Measurements from ENCODE around the gene RRP12. TPM values are rescaled to one million over a fixed set of nuclear protein-coding genes. Genes with fewer than 3 reads are reported as not detected.
A peak's percentile ranks its signal among the peaks of the same experiment; 100 is the strongest.

Gene RRP12
- total RNA-seq, 1 donor from 2014 or later = 42.4 TPM

DNA sequence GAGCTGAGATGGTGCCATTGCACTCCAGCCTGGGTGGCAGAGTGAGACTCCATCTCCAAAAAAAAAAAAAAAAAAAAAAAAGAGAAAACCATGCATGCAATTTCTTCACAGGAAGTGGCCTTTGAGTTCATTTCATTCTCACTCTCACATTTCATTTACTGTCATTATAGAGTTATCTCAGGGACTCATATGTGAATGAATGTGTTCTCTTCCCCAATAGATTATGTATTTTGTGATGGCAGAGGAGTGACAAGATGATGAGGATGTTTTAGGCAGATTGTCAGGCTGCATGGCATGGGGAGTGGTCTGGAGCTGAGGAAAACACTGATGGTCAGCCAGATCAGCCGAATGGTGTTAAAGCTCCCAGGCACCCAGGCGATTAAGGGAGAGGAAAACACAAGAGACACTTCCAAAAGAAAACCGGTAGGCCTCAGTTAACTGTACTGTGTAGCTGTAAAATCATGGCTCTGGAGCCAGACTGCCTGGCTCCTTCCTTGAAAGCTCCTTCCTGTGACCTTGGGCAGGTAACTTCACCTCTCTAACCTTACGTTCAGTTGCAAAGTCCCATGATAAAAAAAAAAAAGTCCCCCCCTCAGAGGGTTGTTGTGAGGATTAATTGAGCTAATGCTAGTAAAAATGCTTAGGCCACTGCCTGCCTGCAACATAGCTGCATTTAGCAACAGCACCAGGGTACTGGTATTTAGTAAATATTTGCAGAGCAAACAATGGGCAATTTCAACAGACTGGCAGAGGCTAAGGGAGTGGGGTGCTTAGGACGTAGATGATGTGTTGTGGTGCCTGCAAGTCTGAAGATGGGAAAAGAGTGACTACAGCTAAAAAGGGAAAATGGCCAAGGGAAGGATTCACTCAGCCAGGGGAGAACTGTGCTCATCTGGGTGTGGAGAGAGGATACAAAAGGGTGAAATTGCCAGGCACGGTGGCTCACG lies 73.5 kb downstream of the RRP12 start:
- Mint-ChIP-seq H3K36me3 (peaks cover 8% of the 10 kb centered on the region), H3K4me3 (no peak overlapping the region), H3K4me1 (peaks cover 25% of the 10 kb centered on the region), H3K27ac (no peak overlapping the region), H3K27me3 (ENCODE audit: low read depth) (peaks cover 15% of the 10 kb centered on the region), H3K9me3 (no peaks in the 10 kb centered on the region)
- TF ChIP-seq, protein P1, sequence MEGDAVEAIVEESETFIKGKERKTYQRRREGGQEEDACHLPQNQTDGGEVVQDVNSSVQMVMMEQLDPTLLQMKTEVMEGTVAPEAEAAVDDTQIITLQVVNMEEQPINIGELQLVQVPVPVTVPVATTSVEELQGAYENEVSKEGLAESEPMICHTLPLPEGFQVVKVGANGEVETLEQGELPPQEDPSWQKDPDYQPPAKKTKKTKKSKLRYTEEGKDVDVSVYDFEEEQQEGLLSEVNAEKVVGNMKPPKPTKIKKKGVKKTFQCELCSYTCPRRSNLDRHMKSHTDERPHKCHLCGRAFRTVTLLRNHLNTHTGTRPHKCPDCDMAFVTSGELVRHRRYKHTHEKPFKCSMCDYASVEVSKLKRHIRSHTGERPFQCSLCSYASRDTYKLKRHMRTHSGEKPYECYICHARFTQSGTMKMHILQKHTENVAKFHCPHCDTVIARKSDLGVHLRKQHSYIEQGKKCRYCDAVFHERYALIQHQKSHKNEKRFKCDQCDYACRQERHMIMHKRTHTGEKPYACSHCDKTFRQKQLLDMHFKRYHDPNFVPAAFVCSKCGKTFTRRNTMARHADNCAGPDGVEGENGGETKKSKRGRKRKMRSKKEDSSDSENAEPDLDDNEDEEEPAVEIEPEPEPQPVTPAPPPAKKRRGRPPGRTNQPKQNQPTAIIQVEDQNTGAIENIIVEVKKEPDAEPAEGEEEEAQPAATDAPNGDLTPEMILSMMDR (IDR thresholded peaks at IDR 0.05; ENCODE audit: unreplicated experiment) = no peak
- no peak for DNase-seq (ENCODE audit: low spot score in 2 of 2, unreplicated experiment in 2 of 2)

DNA sequence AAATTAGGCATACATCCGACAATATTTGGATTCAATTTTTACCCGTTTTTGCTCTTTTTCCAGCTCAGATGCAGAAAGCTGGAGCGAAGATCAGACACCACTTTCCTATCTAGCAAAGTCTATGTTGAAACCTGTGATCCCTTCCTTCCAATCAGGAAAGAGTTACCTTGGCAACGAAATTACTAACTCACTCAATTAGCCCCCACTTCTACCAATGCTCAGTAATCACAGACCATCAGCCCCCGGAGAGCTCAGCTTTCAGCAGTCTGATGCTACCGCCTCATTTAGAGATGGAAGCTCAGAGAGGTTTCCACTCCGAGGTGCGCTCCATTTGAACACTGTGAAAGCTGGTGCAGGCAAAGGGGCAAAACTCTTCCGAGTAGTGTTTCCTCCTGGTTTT lies 75.4 kb downstream of the RRP12 start:
- H3K27ac Mint-ChIP-seq = no peak overlapping the region
- TF ChIP-seq, protein P1 (IDR thresholded peaks at IDR 0.05; ENCODE audit: unreplicated experiment) = no peak
- peaks cover 34% of the 10 kb centered on the region for H3K27me3 Mint-ChIP-seq (ENCODE audit: low read depth)
- DNase-seq (ENCODE audit: low spot score in 2 of 2, unreplicated experiment in 2 of 2) = no peak
- no peak overlapping the region for H3K4me3 Mint-ChIP-seq
- peaks cover 8% of the 10 kb centered on the region for H3K36me3 Mint-ChIP-seq
- no peaks in the 10 kb centered on the region for H3K9me3 Mint-ChIP-seq
- peaks cover 20% of the 10 kb centered on the region for H3K4me1 Mint-ChIP-seq

DNA sequence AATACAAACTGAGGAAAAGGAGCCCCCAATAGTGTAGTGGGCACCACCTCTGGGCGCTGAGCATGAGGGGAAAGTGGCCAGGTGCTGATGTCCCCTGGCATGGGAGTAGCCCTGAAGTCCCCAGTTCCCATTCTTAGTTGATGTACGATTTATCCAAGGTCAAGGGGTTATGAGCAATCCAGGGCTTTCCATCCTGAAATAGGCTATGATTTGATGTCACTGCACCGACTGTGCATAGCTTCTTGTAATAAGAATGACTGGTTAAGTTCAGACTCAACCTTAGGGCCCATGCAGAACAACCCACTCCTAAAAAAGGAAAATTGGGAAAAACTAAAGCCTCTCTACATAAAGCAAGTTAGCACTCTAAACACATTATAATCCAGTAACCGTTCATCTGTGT lies 77.6 kb downstream of the RRP12 start:
- peaks cover 45% of the 10 kb centered on the region for H3K27me3 Mint-ChIP-seq (ENCODE audit: low read depth)
- no peak overlapping the region for H3K4me3 Mint-ChIP-seq
- peaks cover 20% of the 10 kb centered on the region for H3K4me1 Mint-ChIP-seq
- no peaks in the 10 kb centered on the region for H3K36me3 Mint-ChIP-seq
- H3K27ac Mint-ChIP-seq = no peak overlapping the region
- TF ChIP-seq, protein P1 (IDR thresholded peaks at IDR 0.05; ENCODE audit: unreplicated experiment) = no peak
- H3K9me3 Mint-ChIP-seq = no peaks in the 10 kb centered on the region
- DNase-seq (ENCODE audit: low spot score in 2 of 2, unreplicated experiment in 2 of 2) = no peak

DNA sequence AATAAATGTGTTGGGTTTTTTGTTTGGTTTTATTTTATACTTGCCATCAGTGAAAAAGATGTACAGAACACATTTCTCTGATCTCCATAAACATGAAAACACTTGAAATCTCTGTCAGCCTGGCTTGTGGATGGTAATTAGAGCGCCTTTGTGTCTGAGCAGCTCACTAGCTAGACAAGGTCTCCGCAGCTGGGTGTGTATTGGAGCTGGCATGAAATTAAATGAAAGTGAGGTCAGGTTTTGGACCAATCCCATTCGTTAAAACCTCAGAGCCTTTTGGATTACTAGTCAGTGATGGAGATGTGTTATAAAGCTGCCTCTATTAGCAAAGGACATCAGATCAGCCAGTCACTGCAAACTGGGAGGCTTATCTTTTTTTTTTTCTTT lies 79.3 kb downstream of the RRP12 start:
- Mint-ChIP-seq H3K27me3 (ENCODE audit: low read depth) (peaks cover 54% of the 10 kb centered on the region), H3K27ac (no peak overlapping the region), H3K4me3 (peak overlapping the region; percentile 68), H3K36me3 (no peaks in the 10 kb centered on the region), H3K4me1 (peaks cover 19% of the 10 kb centered on the region), H3K9me3 (no peaks in the 10 kb centered on the region)
- no peak for DNase-seq (ENCODE audit: low spot score in 2 of 2, unreplicated experiment in 2 of 2)
- TF ChIP-seq, protein P1 (IDR thresholded peaks at IDR 0.05; ENCODE audit: unreplicated experiment) = no peak

DNA sequence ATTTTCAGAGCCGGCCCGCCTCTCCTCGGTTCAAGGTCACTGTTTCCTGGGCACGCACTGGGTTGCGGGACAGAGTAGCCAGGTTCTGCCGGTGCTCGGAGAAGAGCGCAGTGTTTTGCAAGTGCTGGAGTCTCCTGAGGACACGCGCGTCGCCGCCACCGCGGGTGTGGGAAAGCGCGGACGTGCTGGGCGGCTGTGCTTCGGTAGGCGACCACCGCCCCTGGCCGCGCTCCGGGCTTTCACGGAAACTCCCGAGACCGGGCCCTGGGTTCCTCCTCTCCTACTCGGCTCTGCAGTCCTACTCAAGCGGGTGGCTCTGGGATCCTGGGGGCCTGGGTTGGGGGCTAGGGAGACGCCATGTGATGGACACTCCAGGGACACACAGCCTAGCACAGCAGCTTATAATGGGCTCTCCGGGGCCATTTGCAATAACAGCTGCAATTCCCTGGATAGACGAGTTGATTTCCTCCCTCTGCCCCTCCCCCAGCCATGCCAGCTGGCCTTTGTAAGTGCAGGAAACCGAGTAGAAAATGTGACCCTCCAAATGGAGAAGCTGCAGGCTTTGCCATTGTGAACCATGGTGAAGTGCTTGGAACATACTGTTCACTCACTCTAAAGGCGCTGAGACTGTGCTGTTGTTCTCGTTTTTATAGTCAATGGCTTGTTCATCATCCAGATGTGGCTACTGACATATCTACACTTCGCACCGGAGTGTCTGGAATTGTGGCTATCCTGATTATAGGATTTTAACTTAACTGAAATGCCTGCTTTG lies 79.9 kb downstream of the RRP12 start:
- Mint-ChIP-seq H3K36me3 (no peaks in the 10 kb centered on the region), H3K27me3 (ENCODE audit: low read depth) (peaks cover 54% of the 10 kb centered on the region), H3K4me1 (peaks cover 19% of the 10 kb centered on the region), H3K4me3 (peak overlapping the region; percentile 68), H3K27ac (no peak overlapping the region), H3K9me3 (no peaks in the 10 kb centered on the region)
- TF ChIP-seq, protein P1 (IDR thresholded peaks at IDR 0.05; ENCODE audit: unreplicated experiment) = no peak
- DNase-seq (ENCODE audit: low spot score in 2 of 2, unreplicated experiment in 2 of 2) = no peak

Measured in mesothelial cell of epicardium (in vitro differentiated cells).